Body of pancreas (tissue), 4 donors: ENCODE measurements around the gene VPS37B. TPM values are rescaled to one million over a fixed set of nuclear protein-coding genes. Genes with fewer than 3 reads are reported as not detected.
"Not testable (repeated sequence)": the region's sequence is repeated elsewhere in the genome, so short reads cannot be mapped to it uniquely, and the experiment has no call there.

Experiments used
- ATAC-seq: fragments of 150-250 bp; one replicate; pipeline ENCODE4 v1.9.1; 2016
- DNase-seq, 4 donors: peaks; one replicate each; pipeline ENCODE4 v3.0.0-alpha.2; 2019
- H3K27ac ChIP-seq, 4 donors: fragments of 200-600 bp; sonication (generic); 1 replicate in 3 of 4; 2 replicates in 1 of 4; pipeline versions ENCODE4 v1.5.1 to v1.6.1; 2016 to 2019; ENCODE audit warnings: mild to moderate bottlenecking in 1 of 4, mixed read lengths in 1 of 4, moderate library complexity in 1 of 4
- H3K27me3 ChIP-seq, 2 donors: fragments of 200-600 bp; sonication (generic); one replicate each; pipeline ENCODE4 v1.6.0; 2016; ENCODE audit warnings: mild to moderate bottlenecking in 1 of 2
- H3K36me3 ChIP-seq, 2 donors: fragments of 200-600 bp; sonication (generic); replicated peaks in 1 of 2; 2 replicates each; pipeline ENCODE4 v1.5.1; 2016; ENCODE audit warnings: low read depth in 2 of 2; ENCODE audit not compliant: insufficient read depth in 1 of 2
- H3K4me1 ChIP-seq: fragments of 200-600 bp; sonication (generic); one replicate; pipeline ENCODE4 v1.6.0; 2016
- H3K4me3 ChIP-seq, 2 donors: fragments of 200-600 bp; sonication (generic); 1 replicate in 1 of 2; 2 replicates in 1 of 2; pipeline ENCODE4 v1.5.1; 2016 to 2019
- H3K9me3 ChIP-seq, 3 donors: fragments of 200-600 bp; sonication (generic); 1 replicate in 2 of 3; 2 replicates in 1 of 3; pipeline ENCODE4 v1.5.1; 2016
- POLR2A ChIP-seq, 3 donors: fragments of 450-650 bp; IDR thresholded peaks; one replicate each; pipeline ENCODE4 v1.6.1; 2016; ENCODE audit warnings: antibody characterized with exemption in 3 of 3, mild to moderate bottlenecking in 2 of 3
- WGBS, 2 donors: methylation state at CpG; one replicate each; pipeline ENCODE4 v1.1.5; 2017; 5-methylcytosine and 5-hydroxymethylcytosine counted together
- intact Hi-C: fragments of 100-400 bp; cut with DNase I; formaldehyde crosslinking; loops from one replicate; pipeline ENCODE4 v1.15.1; 2023
- total RNA-seq, 2 donors: library from RNA; depleted of rRNA; stranded (reverse); fragments of >200 nt; gene quantifications; one replicate each; pipeline ENCODE4 v1.1.0, GENCODE V29; 2016
- TF ChIP-seq, protein P1 (sequence below), 7 experiments: fragments of 450-650 bp in 4 of 7; fragments of 200-600 bp in 3 of 7; sonication (generic) in 3 of 7; IDR thresholded peaks; one replicate each; pipeline ENCODE4 v1.5.1; 2016 to 2019; ENCODE audit warnings: antibody characterized with exemption in 7 of 7

The VPS37B gene, protein sequence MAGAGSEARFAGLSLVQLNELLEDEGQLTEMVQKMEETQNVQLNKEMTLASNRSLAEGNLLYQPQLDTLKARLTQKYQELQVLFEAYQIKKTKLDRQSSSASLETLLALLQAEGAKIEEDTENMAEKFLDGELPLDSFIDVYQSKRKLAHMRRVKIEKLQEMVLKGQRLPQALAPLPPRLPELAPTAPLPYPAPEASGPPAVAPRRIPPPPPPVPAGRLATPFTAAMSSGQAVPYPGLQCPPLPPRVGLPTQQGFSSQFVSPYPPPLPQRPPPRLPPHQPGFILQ
- total RNA-seq, result 10 to 100 TPM; 18.7 to 46.8 TPM

DNA sequence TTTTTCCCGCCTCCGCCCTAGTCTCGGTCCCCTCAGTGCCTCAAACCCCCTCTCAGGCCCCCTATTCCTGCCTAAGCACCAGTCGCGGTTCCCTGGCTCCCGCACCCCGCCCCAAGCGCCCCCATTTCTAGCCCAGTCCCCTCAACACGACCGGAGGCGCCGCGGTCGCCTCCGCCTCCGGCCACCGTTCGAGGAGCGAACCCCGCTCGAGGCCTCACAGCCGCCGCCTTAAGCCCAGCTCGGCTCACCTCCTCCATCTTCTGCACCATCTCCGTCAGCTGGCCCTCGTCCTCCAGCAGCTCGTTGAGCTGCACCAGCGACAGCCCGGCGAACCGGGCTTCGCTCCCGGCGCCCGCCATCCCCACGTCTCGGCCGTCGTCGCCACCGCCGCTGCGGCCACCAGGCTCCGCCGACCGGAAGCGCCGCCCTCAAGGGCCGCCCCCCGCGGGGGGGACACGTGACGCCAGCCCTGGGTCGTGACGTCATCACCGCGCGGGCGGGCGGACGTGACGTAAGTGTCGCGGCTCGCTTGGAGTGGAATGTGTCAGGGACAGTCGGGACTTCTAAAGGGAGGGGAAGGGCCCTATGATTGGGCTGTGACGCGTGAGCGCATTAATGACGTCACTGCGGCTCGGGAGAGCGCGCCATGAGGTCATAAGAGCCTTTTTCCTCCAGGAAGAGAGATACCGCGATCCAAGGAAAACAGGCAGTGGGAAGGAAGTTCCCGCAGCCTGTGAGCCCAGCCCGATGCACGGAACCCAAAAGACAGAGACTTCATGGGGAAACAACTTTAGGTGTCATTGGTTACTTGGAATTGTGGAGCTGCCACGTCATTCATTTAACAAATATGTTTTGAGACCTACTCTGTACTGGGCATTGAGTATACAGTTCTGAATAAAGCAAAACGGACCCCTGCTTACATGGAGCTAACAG lies at the start of gene VPS37B:
Gene VPS37B (minus strand): TSS at position 421 of the 933 bp plus-strand sequence. CDS start 62 bp downstream, at position 359.
- Histone ChIP-seq H3K9me3 (no peaks in the 10 kb centered on the region), H3K4me3 (peak within 1 kb of the TSS; percentile 14 to 48), H3K27me3 (no peaks in the 10 kb centered on the region), H3K36me3 (no peaks in the 10 kb centered on the region), H3K4me1 (peaks cover 54% of the 10 kb centered on the region), H3K27ac (peak within 1 kb of the TSS; percentile 79 to 99 (median 91))
- peak; percentile 82 to 86 (median 86) for DNase-seq
- TF ChIP-seq, protein P1, sequence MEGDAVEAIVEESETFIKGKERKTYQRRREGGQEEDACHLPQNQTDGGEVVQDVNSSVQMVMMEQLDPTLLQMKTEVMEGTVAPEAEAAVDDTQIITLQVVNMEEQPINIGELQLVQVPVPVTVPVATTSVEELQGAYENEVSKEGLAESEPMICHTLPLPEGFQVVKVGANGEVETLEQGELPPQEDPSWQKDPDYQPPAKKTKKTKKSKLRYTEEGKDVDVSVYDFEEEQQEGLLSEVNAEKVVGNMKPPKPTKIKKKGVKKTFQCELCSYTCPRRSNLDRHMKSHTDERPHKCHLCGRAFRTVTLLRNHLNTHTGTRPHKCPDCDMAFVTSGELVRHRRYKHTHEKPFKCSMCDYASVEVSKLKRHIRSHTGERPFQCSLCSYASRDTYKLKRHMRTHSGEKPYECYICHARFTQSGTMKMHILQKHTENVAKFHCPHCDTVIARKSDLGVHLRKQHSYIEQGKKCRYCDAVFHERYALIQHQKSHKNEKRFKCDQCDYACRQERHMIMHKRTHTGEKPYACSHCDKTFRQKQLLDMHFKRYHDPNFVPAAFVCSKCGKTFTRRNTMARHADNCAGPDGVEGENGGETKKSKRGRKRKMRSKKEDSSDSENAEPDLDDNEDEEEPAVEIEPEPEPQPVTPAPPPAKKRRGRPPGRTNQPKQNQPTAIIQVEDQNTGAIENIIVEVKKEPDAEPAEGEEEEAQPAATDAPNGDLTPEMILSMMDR (IDR thresholded peaks at IDR 0.05), result peak in 4 of 7 experiments; percentile 24 to 47 (median 34)
- peak; percentile 93 to 95 (median 93) for TF ChIP-seq POLR2A (IDR thresholded peaks at IDR 0.05)
- WGBS, 2 donors, result 7 to 13% methylated on average over 28 to 78 of the region's 81 CpGs
- ATAC-seq, result peak; percentile 70
- intact Hi-C loops, result no loop called here

DNA sequence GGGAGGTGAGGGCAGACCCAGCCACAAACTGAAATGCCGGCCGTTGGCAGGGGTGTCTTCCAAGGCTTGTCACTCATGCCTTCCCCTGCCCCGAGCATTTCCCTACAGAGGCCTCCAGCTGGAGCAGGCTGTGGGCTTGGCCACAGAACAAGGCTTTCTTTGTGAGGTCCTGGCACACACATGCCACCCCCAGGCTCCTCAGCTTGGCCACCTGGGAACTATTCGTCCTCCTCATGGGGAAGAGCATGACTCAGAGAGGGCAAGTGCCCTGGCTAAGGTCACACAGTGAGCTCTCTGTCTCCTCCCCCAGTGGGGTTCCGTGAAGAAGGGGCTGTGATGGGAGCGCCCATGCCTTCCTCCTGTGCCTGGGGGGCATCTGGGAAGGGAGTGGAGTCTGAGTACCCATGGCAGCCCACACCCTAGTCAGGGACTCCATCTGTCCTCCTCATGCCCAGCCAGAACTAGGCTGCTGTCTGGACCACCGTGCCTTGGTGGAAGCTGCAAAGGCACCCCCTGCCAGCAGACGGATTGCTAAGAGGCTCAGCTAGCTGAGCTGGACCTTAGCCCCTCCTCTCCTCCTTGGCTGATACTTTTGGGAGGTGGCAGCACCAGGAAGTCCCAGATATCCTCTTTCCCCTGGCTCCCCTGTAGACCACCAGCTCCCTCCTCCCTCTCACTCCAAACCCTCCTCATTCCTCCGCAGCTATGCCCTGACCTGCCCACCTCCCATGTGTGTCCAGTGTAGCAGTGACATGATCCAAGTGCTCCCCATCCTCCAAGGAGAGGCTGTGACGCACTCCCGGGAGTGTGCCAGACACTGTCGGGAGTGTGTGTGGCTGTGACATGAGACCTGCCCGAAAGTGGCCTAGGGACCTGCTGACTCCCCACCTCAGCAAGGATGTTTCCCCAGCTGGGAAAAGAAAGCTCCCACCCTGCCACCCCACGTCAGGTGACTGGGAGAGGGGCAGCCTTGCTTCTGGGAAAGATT lies 49.0 kb upstream of the VPS37B start:
- Histone ChIP-seq H3K4me1 (peaks cover 22% of the 10 kb centered on the region), H3K9me3 (no peaks in the 10 kb centered on the region), H3K36me3 (no peaks in the 10 kb centered on the region), H3K27me3 (no peaks in the 10 kb centered on the region), H3K27ac (peak overlapping the region; percentile 36 to 75 (median 68)), H3K4me3 (no peak overlapping the region)
- TF ChIP-seq, protein P1 (IDR thresholded peaks at IDR 0.05), result no peak
- TF ChIP-seq POLR2A (IDR thresholded peaks at IDR 0.05), result no peak
- DNase-seq (peak; percentile 57 to 80 (median 74)), ATAC-seq (peak; percentile 86)
- intact Hi-C loops, result loop anchor here (5.0 to 10.0 kb wide), 2 partner anchors 88 to 310 kb away; no protein-coding TSS in a partner anchor
- 49 to 75% methylated on average over 7 to 13 of the region's 14 CpGs for WGBS, 2 donors

DNA sequence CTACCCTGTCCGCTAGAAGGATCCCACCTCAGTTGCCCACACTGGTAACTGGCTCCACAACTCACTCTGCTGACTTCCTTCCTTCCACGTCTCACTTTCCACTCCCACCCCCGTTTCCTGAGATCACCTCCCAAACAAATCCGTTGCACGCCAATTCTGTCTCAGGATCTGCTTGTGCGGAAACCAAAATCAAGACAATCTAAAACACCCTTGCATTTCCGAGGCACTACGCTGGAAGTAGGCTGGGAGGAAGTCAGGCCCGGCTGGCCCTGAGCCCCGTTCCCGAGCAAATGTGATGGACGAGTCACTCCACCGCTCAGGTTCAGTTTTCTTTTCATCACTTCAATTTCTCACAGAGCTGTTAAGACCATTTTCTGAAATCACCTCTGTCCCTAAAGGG lies 47.3 kb upstream of the VPS37B start:
- intact Hi-C loops, result loop anchor here (10.0 kb wide), 1 partner anchor 308 kb away; no protein-coding TSS in a partner anchor
- TF ChIP-seq, protein P1 (IDR thresholded peaks at IDR 0.05), result no peak
- no peak for TF ChIP-seq POLR2A (IDR thresholded peaks at IDR 0.05)
- H3K36me3 ChIP-seq, result no peaks in the 10 kb centered on the region
- 66 to 84% methylated on average over 13 of the region's 13 CpGs for WGBS, 2 donors
- no peak for ATAC-seq
- H3K4me1 ChIP-seq, result peaks cover 22% of the 10 kb centered on the region
- H3K27me3 ChIP-seq, result no peaks in the 10 kb centered on the region
- H3K27ac ChIP-seq, result peak overlapping the region in 3 of 4 donors; percentile 65 to 75 (median 70)
- no peak overlapping the region for H3K4me3 ChIP-seq
- H3K9me3 ChIP-seq, result no peaks in the 10 kb centered on the region
- DNase-seq, result no peak

DNA sequence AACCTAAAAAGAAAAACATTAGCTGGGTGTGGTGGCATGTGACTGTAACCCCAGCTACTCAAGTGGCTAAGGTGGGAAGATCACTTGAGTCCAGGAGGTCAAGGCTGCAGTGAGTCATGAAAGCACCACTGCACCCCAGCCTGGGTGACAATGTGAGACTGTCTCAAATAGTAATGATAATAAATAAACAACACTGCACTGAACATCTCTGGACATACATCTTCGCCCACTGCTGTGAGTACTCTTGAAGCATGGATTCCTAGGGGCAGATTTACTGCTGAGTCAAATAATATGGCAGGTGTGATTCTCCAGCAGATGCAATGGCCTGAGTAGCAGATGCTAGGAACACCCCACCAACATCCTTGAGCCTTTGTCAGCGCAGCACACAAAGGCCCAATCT lies 46.7 kb upstream of the VPS37B start:
- H3K4me1 ChIP-seq, result peaks cover 22% of the 10 kb centered on the region
- H3K36me3 ChIP-seq, result no peaks in the 10 kb centered on the region
- peak overlapping the region in 1 of 4 donors; percentile 16 for H3K27ac ChIP-seq
- no peaks in the 10 kb centered on the region for H3K9me3 ChIP-seq
- 90 to 100% methylated on average over 1 to 2 of the region's 2 CpGs for WGBS, 2 donors
- no peak overlapping the region for H3K4me3 ChIP-seq
- intact Hi-C loops, result loop anchor here (10.0 kb wide), 1 partner anchor 308 kb away; no protein-coding TSS in a partner anchor
- no peak for DNase-seq
- TF ChIP-seq, protein P1 (IDR thresholded peaks at IDR 0.05), result no peak
- TF ChIP-seq POLR2A (IDR thresholded peaks at IDR 0.05), result no peak
- no peaks in the 10 kb centered on the region for H3K27me3 ChIP-seq
- no peak for ATAC-seq

DNA sequence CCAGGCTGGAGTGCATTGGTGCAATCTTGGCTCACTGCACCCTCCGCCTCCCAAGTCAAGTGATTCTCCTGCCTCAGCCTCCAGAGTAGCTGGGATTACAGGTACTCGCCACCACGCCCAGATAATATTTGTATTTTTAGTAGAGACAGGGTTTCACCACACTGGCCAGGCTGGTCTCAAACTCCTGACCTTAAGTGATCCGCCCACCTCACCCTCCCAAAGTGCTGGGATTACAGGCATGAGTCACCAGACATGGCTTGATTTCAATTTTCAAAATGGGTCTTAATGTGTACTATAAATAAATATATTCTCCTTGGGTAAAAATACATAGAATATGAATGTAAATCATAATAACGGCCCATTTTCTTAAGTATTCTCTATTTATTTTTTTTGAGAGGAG lies 45.4 kb upstream of the VPS37B start:
- not testable (repeated sequence) for H3K27ac ChIP-seq, H3K27me3 ChIP-seq, H3K36me3 ChIP-seq, ATAC-seq, H3K4me3 ChIP-seq, DNase-seq, H3K9me3 ChIP-seq
- 88% methylated on average over 5 of the region's 5 CpGs for WGBS, 2 donors
- H3K4me1 ChIP-seq, result peaks cover 13% of the 10 kb centered on the region
- intact Hi-C loops, result loop anchor here (10.0 kb wide), 1 partner anchor 307 kb away; no protein-coding TSS in a partner anchor
